ENCODE data around the gene ZNF892.
"Not testable (repeated sequence)": the region's sequence is repeated elsewhere in the genome, so short reads cannot be mapped to it uniquely, and the experiment has no call there.

Gene ZNF892

GRCh38 chr2:95240556-95240955 is 33.2 kb downstream of the ZNF892 start:
- no peak overlapping the region for H3K4me3 ChIP-seq (replicated peaks in 1 of 2; ENCODE audit: low read depth in 2 of 2, low read length in 2 of 2)
- no peak for TF ChIP-seq CTCF (IDR thresholded peaks at IDR 0.05; ENCODE audit: low read depth, low read length)
- no peak for DNase-seq (ENCODE audit: low read depth in 2 of 2)

DNA sequence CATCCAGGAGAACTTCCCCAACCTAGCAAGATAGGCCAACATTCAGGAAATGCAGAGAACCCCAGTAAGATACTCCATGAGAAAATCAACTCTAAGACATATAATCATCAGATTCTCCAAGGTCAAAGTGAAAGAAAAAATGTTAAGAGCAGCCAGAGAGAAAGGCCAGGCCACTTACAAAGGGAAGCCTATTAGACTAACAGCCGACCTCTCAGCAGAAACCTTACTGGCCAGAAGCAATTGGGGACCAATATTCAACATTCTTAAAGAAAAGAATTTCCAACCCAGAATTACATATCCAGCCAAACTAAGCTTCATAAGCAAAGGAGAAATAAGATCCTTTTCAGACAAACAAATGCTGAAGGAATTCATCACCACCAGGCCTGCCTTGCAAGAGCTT is 34.8 kb downstream of the ZNF892 start:
- not testable (repeated sequence) for DNase-seq (ENCODE audit: low read depth in 2 of 2); H3K4me3 ChIP-seq (replicated peaks in 1 of 2; ENCODE audit: low read depth in 2 of 2, low read length in 2 of 2)
